CD4-positive, alpha-beta T cell treated with Interleukin-6 at 100 ng/mL for 8 hours (primary cell): ENCODE data around the gene MMD2.
"Not testable (repeated sequence)": the region's sequence is repeated elsewhere in the genome, so short reads cannot be mapped to it uniquely, and the experiment has no call there.

Experiments
- DNase-seq: peaks from one replicate; pipeline ENCODE4 v3.0.0-alpha.2; 2020; ENCODE audit warnings: mixed read lengths, low spot score

MMD2 gene

DNA sequence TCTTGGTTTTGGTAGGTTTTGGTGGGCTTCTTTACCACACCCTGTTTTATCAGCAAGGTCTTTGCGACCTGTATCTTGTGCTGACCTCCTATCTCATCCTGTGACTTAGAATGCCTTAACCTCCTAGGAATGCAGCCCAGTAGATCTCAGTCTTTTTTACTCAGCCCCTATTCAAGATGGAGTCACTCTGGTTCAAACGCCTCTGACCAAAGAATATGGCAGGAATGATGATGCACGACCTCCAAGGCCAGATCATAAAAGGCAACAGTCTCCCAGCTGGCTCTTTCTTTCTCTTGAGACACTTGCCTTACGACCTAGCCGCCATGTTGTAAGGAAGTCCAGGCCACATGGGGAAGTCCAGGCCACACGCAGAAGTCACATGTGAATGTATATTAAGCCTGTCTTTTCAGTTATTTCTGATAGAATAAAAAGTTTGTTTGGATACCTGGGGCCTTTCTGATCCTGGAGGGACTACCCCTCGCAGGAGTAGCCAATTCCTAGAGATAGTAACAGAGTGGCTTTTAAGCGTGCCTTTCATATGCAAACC, 65.0 kb downstream of the MMD2 start:
- DNase-seq, result no peak

DNA sequence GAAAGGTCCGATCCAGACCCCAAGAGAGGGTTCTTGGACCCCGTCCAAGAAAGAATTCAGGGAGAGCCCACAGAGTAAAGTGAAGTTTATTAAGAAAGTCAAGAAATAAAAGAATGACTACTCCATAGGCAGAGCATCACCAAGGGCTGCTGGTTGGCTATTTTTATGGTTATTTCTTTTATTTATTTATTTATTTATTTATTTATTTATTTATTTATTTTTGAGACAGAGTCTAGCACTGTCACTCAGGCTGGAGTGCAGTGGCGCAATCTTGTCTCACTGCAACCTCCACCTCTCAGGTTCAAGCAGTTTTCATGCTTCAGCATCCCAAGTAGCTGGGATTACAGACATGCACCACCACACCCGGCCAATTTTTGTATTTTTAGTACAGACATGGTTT, 65.8 kb downstream of the MMD2 start:
- DNase-seq, result not testable (repeated sequence)

DNA sequence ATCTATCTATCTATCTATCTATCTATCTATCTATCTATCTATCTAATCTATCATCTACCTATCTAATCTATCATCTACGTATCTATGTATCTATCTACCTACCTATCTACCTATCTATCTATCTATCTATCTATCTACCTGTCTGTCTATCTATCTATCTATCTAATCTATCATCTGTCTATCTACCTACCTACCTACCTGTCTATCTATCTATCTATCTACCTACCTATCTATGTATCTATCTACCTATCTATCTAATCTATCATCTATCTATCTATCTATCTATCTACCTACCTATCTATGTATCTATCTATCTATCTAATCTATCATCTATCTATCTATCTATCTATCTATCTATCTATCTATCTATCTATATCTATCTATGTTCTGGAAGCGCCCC, 67.5 kb downstream of the MMD2 start:
- not testable (repeated sequence) for DNase-seq

DNA sequence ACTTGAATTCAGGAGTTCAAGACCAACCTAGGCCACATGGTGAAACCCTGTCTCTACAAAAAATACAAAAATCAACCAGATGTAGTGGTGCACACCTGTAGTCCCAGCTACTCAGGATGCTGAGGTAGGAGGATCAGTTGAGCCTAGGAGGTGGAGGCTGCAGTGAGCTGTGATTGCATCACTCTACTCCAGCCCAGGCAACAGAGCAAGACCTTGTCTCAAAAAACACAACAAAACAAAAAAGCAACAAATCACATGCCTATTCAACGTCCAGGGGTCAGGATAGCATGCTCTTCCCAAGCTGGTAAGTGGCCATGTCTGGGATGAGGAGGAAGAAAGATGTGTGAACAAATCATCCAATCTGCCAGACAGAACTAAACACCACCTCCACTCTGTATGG, 69.3 kb downstream of the MMD2 start:
- DNase-seq, result no peak

DNA sequence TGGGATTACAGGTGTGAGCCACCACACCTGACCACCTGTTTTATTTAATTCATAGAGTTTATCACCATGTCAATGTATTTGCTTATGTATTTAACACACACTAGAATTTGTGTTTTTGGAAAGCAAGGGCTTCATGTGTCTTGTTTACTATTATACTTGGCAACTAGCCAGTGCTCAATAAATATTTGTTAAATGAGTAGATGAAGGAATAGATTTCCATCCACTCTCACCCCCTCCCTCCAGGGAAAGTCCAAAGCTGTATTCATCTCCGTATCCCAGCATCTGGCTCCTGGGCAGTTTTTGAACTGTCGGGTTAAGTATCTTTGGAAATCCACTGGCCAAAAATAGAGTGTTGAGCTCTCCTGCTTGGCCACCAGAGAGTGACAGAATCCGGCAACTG, 70.8 kb downstream of the MMD2 start:
- DNase-seq, result no peak

DNA sequence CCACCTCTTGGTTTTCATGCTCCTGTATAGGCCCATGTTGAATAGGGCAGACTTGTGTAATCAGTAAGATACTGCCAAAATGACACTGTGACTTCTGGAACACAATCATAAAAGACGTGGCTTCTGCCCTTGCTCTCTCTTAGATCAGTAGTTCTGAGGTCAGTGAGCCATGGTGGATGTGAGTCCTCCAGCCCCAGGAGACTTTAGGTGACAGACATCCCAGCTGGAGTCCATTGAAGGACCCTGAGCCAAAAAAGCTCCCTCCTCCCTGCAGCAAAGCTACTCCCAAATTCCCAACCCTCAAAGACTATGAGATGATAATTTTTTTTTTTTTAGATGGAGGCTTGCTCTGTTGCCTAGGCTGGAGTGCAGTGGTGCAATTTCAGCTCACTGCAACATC, 72.3 kb downstream of the MMD2 start:
- DNase-seq, result no peak

DNA sequence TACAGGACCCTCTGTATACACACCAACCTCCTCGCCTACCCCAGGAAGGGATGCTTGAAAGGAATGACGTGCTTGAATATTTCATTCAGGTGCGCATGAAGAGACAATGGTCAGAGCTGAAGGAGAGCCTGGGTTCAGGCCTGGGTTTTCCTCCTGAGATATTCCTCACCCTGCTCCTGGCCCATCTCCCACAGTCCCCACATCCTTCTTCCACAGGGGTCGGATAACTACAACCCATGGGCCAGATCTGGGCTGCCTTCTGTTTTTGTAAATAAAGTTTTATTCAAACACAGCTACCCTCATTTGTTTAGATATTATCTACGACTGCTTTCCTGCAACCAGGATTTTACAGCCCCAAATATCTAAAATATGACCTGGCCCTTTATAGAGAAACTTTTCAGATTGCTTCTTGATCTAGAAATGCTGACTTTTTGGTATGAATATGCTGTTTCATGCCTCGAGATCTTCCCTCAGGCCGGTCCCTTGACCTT, 73.6 kb downstream of the MMD2 start:
- DNase-seq, result no peak

DNA sequence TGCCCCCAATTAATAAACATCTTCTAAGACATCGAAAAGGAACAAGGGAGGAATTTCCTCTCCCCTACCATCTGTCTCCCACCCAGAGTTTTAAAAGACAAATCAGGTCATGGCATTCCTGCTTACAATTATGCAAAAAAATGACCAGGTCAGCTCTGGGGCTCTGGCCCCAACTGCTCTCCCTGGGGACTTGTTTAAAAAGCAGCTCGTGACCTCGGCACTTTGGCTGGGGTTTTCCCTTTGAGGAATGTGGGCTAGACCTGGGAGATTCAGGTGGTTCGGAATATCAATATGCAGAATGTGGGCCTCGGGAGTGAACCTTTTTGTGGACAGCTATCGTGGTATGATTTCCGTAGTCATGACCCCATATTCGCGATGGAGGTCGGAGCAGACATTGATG, 74.8 kb downstream of the MMD2 start:
- DNase-seq, result no peak

DNA sequence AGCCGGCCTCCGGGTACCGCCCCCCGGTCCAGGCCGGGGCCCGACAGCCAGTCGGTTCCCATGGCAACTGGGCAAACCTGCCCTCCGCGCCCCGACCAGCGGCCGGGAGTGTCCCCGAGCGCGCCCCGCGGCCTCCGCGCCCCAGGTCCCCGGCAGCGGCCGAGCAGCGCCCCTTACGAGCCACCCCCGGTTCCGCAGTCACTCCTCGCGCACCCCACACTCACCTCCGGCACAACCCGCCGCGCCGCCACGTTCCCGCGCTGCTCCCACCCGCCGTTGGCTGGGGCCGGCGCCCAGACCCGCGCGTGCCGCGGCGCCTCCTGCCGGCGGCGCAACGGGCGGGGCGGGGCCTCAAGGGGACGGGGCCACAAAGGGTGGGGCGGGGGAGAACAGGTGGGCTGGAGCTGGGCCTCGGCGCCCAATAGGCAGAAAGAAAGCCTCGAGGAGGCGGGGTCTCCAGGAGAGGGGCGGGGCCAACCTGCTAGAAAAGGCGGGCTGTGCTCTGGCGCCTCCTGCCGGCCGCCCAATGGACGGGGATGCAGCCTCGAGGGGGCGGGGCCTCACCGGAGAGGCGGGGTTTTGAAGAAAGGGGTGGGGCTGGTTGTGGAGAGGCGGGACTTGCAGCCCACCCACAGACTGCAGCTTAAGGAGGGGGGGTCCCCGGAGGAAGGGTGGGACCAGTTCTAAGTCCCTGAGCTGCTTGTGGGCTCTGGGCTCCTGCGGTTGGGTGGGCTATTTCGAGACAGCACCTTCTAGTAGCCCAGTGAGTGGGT, 75.4 kb downstream of the MMD2 start, which contains the start of gene RADIL:
Gene RADIL, minus strand, starts transcription at position 345 of the 773 bp plus-strand sequence. CDS start 5,577 bp downstream, outside the sequence.
- DNase-seq, result peak; percentile 77

DNA sequence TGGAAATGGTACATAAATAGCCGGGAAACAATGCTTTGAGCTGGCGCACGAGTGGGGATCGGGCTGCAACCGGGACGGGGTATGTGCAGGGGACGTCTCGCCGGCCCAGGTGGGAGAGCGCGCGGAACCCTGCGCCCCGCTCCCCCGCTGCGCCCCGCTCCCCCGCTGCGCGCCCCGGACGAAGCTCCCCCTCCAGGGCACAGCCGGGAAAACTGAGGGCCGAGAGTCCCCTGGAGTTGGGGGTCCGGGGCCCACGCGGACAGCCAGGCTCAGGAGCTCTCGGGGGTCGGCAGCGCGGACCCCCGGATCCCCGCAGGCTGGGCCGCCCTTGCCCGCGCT, 76.0 kb downstream of the MMD2 start:
- DNase-seq, result no peak

DNA sequence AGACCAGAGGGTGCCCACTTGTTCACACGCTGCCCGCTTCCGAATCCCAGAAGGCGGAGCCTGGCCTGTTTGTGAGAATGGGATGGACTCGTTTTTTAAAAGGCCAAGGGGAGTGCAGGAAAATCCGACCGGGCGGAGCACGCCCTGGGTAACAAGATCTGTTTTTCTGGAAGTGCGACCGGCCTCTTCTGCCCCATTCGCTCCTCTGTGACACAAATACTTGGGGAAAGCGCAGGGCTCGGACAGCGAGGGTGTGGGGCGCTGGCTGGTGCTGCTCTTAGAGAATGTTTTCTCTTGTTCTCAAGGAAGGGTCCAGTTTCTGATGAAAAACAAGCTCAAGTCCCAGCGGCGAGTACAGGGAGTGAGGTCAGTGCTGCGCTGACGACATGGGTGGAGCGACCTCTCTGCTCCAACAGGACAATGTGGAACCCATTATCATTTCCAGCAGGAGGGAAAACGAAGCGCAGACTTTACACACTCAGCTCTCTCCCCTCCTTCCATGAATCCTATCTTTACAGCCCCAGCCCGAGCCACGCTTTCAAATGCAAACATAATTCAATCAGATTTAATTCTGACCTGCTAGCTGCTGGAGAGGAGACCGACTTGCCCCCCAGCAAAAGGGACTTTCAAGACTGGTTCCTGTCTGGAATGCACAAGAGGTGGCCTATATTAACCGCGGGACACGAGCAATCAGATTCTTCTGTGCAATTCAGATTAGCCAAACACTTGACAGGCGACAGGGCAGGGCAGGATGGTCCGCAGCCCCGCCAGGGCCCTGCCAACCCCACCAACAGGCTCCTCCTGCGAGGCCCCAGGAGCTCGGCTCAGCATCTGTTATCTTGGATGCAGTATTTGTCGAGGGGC, 76.6 kb downstream of the MMD2 start:
- DNase-seq, result no peak

DNA sequence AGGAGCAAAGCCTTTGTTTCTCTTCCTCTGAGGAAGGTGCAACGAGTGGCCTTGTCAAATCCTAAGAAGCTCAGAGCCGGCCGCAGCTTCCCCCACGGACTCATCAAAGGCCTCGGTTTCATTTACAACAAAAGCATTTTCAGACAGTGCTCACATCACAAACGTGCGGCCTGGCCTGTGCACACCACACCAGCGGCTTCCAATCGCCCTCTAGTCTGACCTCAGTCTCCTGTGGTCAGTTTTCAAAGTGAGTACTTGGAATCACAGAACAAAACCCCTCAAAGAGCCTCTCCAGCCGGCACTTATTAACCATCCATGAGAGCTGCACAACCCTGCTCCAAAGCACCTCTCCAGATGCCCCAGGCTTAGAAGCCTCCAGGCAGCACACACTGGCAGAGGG, 78.8 kb downstream of the MMD2 start:
- no peak for DNase-seq

DNA sequence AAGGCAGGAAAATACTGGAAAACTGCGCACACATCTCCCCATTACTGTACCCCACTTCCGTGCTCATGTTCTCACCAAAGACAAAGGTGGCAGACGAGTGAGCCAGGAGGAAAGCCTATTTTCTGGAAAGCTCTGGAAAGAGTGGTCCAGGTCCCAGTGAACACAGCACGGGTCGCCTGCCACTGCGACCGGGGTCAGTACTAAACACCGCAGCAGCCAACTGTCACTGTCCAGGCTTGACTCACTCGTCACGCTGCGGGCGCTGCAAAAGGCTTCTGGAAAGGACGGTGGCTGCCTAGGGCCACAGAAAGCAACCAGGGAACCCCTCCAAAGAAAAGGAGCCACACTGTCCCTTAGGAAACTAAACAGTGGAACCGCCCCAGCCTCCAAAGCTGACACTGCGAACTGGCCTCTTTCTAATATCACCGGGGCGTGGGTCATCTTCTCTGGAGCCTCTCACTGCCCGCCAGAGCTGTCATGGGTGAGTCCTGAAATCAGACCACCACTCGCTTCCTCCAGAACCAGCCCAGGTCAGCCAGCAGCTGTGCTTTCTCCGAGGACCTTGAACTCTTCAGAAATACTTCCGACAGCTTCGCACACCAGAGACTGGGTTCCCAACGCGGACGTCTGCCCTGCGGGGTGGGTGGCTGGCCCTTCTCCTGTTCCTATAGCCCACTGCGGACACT, 79.4 kb downstream of the MMD2 start:
- no peak for DNase-seq

DNA sequence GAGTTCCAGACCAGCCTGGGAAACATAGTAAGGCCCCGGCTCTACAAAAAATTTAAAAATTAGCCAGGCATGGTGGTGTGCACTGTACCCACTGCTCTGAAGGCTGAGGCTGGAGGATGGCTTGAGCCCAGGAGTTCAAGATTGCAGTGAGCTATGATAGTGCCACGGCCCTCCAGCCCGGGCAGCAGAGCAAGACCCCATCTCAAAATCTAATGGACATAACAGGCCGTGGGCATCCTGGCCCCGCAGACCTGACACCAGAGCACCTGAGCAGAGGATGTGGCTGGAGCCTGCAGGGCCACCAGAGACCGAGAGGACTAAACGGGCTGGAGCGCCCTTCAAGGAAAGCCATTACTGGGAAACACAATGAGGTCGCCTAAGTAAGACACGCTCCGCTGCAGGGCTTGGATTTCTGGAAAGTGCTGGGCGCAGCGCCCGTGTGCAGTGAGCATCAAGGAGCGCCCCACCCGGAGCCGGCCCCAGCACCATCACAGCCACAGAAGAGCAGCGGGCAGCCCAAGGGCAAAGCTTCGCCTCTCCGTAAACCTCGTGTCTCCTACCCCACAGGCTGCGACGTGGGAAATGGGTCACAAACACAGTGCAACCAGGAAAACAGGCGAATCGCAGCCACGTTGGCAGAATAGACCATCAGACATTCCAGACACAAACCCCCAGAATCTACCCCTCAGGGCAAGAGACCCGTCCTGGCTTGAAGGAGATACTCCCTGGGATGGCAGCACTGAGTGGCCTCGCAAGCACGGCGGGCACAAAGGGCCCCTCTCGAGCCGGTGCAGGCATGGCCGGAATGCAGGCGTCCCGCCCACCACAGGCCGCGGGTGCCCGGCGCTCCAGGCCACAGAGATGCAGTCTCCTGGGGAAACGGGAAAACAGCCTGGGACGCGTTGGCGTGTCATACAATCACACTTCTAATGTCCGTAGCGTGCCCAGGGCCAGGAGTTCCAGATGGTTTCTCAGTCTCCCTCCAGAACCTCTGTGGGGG, 80.4 kb downstream of the MMD2 start:
- no peak for DNase-seq

DNA sequence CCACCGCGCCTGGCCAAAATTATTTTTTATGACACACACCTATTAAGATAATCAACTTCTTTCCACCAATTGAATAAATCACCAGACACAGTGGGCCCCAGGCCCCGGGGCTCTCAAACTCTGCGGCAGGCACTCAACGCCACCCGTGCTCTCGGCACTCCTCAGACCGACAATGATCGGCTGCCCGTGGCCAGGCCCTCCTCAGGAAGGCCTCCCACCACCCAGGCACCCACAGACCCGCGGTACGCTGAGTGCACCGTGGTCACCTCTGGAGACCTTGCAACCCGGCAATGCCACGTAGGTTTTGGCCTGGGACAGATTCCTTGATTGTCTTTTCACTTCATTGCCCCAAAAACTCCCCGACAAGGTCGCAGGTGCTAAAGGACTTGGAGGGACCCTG, 82.4 kb downstream of the MMD2 start:
- no peak for DNase-seq

DNA sequence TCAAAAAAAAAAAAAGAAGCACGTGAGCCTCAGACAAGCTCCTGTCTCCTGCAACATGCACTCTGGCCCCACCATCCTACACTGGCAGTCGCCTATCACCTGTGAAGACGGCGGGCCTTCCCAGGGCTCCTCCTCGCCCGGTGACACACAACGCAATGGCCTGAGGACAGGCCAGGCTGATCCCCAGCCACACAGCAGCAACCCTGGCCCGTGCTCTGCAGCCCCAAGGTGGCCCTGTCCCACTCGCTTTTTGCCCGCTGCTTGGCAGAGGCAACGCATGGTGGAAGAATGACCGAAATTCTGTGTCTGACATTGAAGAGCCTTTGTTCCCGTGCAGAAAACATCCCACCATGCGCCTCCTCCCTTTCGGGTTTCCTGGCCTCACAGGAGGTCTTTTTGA, 83.6 kb downstream of the MMD2 start:
- DNase-seq, result no peak

DNA sequence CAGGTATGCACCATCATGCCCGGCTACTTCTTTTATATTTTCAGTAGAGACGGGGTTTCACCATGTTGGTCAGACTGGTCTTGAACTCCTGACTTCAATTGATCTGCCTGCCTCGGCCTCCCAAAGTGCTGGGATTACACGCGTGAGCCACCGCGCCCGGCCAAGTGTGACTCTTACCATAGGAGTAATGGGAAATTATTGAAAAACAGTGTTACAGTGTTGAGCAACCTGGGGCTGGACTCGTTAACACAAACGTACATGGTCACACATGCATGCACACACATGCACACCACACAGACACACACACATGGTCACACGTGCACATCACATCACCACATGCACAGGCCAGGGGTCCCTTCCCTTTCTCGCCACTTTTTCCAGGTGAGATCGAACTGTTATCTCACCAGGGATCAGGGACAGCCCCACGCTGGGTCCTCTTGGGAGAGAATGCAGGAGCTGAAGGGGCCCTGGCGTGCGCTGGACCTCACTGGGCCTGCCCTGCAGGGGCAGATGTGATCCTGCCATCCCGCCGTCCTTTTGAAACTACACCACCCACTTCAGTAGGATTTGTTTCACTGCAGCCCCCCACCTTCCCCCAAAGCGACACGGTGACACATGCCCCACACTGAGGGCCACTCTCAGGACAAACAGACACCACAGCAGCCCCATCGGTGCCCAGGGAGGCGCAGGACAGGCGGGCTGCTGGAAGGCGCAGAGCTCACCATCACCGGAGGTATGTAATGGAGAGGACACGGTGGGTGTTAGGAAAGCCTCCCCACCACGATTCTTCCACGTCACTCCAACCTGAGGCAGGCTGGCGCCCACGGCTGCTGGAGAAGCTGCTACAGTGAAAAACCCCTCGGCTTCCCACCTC, 85.7 kb downstream of the MMD2 start:
- DNase-seq, result no peak

DNA sequence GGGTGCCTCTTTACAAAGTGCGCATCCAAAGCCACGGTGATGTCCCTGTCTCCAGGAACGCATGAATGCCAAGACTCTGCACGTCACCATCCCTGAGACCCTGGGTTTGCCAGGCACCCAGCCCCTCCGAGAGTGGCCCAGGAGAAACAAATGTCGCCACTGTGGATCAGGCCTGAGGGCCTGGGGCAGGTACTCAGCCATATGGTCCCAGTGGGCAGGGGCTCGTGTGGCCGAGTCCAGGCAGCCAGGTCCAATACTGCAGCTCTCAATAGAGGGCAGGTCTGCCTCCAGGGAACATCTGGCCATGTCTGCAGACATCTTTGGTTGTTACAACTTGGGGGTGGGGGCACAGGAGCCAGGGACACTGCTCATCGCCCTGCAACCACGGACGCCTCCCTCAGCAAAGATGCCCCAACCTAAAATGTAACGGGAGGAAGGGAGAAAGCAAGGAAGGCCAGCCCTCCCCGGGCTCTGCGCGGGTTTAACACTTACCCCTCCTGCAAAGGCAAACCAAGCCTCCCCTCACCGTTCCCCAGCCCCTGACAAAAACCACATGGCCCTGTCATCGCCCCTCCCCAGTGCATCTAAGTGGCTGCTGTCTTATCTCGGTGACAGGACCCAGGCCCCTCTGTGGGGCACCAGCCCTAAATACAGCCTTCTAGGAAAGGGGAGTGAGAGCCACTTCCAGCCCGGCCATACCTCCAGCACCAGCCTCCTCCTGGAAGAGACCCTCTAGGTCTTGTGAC, 86.9 kb downstream of the MMD2 start:
- no peak for DNase-seq

DNA sequence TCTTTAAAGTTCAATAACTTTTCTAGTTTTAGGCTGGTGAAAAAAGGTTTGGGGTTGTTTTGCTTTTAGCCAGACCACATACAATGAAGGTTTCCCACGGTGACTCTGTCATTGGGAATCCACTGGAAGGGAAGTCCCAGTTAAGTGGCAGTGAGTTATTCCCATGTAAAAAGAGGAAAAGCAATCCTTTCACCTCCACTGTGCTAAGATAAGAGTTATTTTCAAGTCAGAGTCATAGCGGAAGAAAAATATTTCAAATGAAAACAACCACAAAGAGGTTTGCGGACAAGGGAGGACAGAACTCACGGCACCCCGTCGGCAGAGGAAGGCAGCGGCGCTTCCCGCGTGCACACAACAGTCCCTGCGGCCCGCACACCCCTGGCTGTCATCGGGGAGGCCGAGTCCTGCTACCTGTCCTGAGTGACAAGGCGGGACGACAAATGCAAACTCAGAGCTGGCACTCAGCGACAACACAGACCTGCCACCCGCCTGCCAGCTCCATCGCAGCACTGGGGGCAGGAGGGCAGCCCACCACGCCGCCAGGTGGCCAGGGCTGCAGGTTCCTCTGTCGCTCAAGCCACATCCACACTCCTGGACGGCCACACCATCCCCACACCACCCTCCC, 87.8 kb downstream of the MMD2 start:
- DNase-seq, result no peak
